ENCODE results near the gene CLEC14A.

DNA sequence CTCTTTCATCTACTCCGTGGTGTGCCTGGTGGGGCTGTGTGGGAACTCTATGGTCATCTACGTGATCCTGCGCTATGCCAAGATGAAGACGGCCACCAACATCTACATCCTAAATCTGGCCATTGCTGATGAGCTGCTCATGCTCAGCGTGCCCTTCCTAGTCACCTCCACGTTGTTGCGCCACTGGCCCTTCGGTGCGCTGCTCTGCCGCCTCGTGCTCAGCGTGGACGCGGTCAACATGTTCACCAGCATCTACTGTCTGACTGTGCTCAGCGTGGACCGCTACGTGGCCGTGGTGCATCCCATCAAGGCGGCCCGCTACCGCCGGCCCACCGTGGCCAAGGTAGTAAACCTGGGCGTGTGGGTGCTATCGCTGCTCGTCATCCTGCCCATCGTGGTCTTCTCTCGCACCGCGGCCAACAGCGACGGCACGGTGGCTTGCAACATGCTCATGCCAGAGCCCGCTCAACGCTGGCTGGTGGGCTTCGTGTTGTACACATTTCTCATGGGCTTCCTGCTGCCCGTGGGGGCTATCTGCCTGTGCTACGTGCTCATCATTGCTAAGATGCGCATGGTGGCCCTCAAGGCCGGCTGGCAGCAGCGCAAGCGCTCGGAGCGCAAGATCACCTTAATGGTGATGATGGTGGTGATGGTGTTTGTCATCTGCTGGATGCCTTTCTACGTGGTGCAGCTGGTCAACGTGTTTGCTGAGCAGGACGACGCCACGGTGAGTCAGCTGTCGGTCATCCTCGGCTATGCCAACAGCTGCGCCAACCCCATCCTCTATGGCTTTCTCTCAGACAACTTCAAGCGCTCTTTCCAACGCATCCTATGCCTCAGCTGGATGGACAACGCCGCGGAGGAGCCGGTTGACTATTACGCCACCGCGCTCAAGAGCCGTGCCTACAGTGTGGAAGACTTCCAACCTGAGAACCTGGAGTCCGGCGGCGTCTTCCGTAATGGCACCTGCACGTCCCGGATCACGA, 46.0 kb downstream of the CLEC14A start:
- TF ChIP-seq, protein P1, sequence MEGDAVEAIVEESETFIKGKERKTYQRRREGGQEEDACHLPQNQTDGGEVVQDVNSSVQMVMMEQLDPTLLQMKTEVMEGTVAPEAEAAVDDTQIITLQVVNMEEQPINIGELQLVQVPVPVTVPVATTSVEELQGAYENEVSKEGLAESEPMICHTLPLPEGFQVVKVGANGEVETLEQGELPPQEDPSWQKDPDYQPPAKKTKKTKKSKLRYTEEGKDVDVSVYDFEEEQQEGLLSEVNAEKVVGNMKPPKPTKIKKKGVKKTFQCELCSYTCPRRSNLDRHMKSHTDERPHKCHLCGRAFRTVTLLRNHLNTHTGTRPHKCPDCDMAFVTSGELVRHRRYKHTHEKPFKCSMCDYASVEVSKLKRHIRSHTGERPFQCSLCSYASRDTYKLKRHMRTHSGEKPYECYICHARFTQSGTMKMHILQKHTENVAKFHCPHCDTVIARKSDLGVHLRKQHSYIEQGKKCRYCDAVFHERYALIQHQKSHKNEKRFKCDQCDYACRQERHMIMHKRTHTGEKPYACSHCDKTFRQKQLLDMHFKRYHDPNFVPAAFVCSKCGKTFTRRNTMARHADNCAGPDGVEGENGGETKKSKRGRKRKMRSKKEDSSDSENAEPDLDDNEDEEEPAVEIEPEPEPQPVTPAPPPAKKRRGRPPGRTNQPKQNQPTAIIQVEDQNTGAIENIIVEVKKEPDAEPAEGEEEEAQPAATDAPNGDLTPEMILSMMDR (conservative IDR thresholded peaks at IDR 0.05), result no peak
- no peak for TF ChIP-seq EZH2 (IDR thresholded peaks at IDR 0.05; ENCODE audit: low read depth)

Data from PC-9 (cell line).